ENCODE results near the gene MANSC4.

MANSC4 gene

GRCh38 chr12:27779920-27780611 is at the start of gene MANSC4, which contains the start of gene KLHL42:
MANSC4 (minus strand) TSS chr12:27780236; CDS start chr12:27771276, 8,960 bp downstream.
KLHL42 (plus strand) TSS chr12:27780233; CDS start chr12:27780331, 98 bp downstream.
- peak; percentile 25 to 50 for DNase-seq (ENCODE audit: extremely low read depth in 1 of 2, low read depth in 1 of 2)

- DNase-seq (ENCODE audit: extremely low read depth in 1 of 2, low read depth in 1 of 2) = no peak
Observed at GRCh38 chr12:27828196-27828595, 48.2 kb upstream of the MANSC4 start.

GRCh38 chr12:27826076-27826475 is 46.0 kb upstream of the MANSC4 start:
- no peak for DNase-seq (ENCODE audit: extremely low read depth in 1 of 2, low read depth in 1 of 2)

GRCh38 chr12:27824126-27824842 is 44.2 kb upstream of the MANSC4 start:
- DNase-seq (ENCODE audit: extremely low read depth in 1 of 2, low read depth in 1 of 2) = no peak

GRCh38 chr12:27823038-27823437 is 43.0 kb upstream of the MANSC4 start:
- no peak for DNase-seq (ENCODE audit: extremely low read depth in 1 of 2, low read depth in 1 of 2)

- DNase-seq (ENCODE audit: extremely low read depth in 1 of 2, low read depth in 1 of 2) = peak in 1 of 2 donors; percentile 15
Observed at GRCh38 chr12:27822076-27822712, 42.2 kb upstream of the MANSC4 start.

GRCh38 chr12:27821259-27821973 is 41.4 kb upstream of the MANSC4 start:
- no peak for DNase-seq (ENCODE audit: extremely low read depth in 1 of 2, low read depth in 1 of 2)

GRCh38 chr12:27820564-27820963 is 40.5 kb upstream of the MANSC4 start:
- DNase-seq (ENCODE audit: extremely low read depth in 1 of 2, low read depth in 1 of 2) = no peak

- DNase-seq (ENCODE audit: extremely low read depth in 1 of 2, low read depth in 1 of 2) = no peak
Observed at GRCh38 chr12:27818401-27818918, 38.4 kb upstream of the MANSC4 start.

- DNase-seq (ENCODE audit: extremely low read depth in 1 of 2, low read depth in 1 of 2) = no peak
Observed at GRCh38 chr12:27817766-27818165, 37.7 kb upstream of the MANSC4 start.

GRCh38 chr12:27814851-27815591 is 35.0 kb upstream of the MANSC4 start:
- DNase-seq (ENCODE audit: extremely low read depth in 1 of 2, low read depth in 1 of 2) = no peak

- no peak for DNase-seq (ENCODE audit: extremely low read depth in 1 of 2, low read depth in 1 of 2)
Observed at GRCh38 chr12:27814411-27814810, 34.4 kb upstream of the MANSC4 start.

- no peak for DNase-seq (ENCODE audit: extremely low read depth in 1 of 2, low read depth in 1 of 2)
Observed at GRCh38 chr12:27812502-27812901, 32.5 kb upstream of the MANSC4 start.

GRCh38 chr12:27810756-27811155 is 30.7 kb upstream of the MANSC4 start:
- DNase-seq (ENCODE audit: extremely low read depth in 1 of 2, low read depth in 1 of 2) = no peak

GRCh38 chr12:27808841-27809240 is 28.8 kb upstream of the MANSC4 start:
- no peak for DNase-seq (ENCODE audit: extremely low read depth in 1 of 2, low read depth in 1 of 2)

GRCh38 chr12:27807063-27807703 is 27.1 kb upstream of the MANSC4 start:
- no peak for DNase-seq (ENCODE audit: extremely low read depth in 1 of 2, low read depth in 1 of 2)

GRCh38 chr12:27806259-27806658 is 26.2 kb upstream of the MANSC4 start:
- no peak for DNase-seq (ENCODE audit: extremely low read depth in 1 of 2, low read depth in 1 of 2)

GRCh38 chr12:27805238-27805637 is 25.2 kb upstream of the MANSC4 start:
- no peak for DNase-seq (ENCODE audit: extremely low read depth in 1 of 2, low read depth in 1 of 2)

- no peak for DNase-seq (ENCODE audit: extremely low read depth in 1 of 2, low read depth in 1 of 2)
Observed at GRCh38 chr12:27802936-27803335, 22.9 kb upstream of the MANSC4 start.

GRCh38 chr12:27802511-27802910 is 22.5 kb upstream of the MANSC4 start:
- DNase-seq (ENCODE audit: extremely low read depth in 1 of 2, low read depth in 1 of 2) = no peak

All from activated CD8-positive, alpha-beta memory T cell treated with anti-CD3 and anti-CD28 coated beads for 1 hour (primary cell).